Measurements from ENCODE around the gene GRIN1.

Gene GRIN1

DNA sequence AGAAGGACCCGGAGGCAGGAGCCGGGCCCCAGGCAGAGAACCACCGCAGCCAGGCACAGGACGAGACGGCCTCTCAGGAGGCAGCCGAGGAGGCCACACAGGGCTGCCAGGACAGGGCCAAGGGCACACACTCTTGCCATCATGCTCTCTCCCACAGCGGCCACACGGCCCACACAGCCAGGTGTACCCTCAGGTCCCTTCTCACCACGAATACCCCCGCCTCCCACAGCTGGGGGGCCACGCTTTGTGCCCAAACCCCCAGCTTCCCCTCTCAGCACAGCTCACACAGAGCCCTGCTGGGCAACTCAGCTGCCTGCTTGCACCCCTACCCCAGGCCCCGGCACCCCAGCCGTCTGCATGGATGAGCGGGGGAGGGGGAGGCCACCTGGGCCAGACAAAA, 54.8 kb downstream of the GRIN1 start:
- Histone ChIP-seq H3K36me3 (ENCODE audit: control insufficient read depth, insufficient read depth, low read length) (peaks cover 14% of the 10 kb centered on the region), H3K4me3 (ENCODE audit: low read depth, low read length) (no peak overlapping the region), H3K9ac (ENCODE audit: low read depth, low read length) (no peak overlapping the region), H3K27me3 (ENCODE audit: control insufficient read depth, insufficient read depth, low read length) (no peaks in the 10 kb centered on the region), H3K4me1 (ENCODE audit: control insufficient read depth, insufficient read depth, low read length) (peaks cover 4% of the 10 kb centered on the region), H3K9me3 (ENCODE audit: control insufficient read depth, insufficient read depth, low read length) (no peaks in the 10 kb centered on the region)

GRCh38 chr9:137194388-137194787, 55.4 kb downstream of the GRIN1 start:
- Histone ChIP-seq H3K27me3 (ENCODE audit: control insufficient read depth, insufficient read depth, low read length) (no peaks in the 10 kb centered on the region), H3K36me3 (ENCODE audit: control insufficient read depth, insufficient read depth, low read length) (peaks cover 14% of the 10 kb centered on the region), H3K4me3 (ENCODE audit: low read depth, low read length) (no peak overlapping the region), H3K9me3 (ENCODE audit: control insufficient read depth, insufficient read depth, low read length) (no peaks in the 10 kb centered on the region), H3K9ac (ENCODE audit: low read depth, low read length) (no peak overlapping the region), H3K4me1 (ENCODE audit: control insufficient read depth, insufficient read depth, low read length) (peaks cover 4% of the 10 kb centered on the region)

DNA sequence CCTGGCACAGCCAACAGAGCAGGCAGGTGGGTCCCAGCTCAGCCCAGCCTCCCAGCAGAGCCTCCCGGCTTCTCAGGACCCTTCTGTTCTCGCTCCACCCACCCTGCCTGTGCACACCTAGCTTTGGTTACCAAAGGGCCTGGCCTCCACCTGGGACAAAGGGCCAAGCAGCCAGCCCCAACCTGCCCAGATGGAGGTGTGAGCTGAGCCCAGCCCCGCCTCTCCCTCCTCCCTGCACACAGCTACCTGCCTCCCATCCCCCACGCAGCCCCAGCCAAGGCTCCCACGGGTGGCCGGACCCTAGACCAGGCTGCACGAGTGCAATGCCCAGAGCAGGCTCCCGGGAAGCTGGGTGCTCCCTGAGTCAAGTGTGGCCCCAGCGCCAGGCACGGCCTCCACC, 56.0 kb downstream of the GRIN1 start:
- no peaks in the 10 kb centered on the region for H3K9me3 ChIP-seq (ENCODE audit: control insufficient read depth, insufficient read depth, low read length)
- H3K36me3 ChIP-seq (ENCODE audit: control insufficient read depth, insufficient read depth, low read length), result peaks cover 14% of the 10 kb centered on the region
- peak overlapping the region; percentile 37 for H3K9ac ChIP-seq (ENCODE audit: low read depth, low read length)
- no peaks in the 10 kb centered on the region for H3K27me3 ChIP-seq (ENCODE audit: control insufficient read depth, insufficient read depth, low read length)
- H3K4me1 ChIP-seq (ENCODE audit: control insufficient read depth, insufficient read depth, low read length), result peaks cover 2% of the 10 kb centered on the region
- H3K4me3 ChIP-seq (ENCODE audit: low read depth, low read length), result no peak overlapping the region

DNA sequence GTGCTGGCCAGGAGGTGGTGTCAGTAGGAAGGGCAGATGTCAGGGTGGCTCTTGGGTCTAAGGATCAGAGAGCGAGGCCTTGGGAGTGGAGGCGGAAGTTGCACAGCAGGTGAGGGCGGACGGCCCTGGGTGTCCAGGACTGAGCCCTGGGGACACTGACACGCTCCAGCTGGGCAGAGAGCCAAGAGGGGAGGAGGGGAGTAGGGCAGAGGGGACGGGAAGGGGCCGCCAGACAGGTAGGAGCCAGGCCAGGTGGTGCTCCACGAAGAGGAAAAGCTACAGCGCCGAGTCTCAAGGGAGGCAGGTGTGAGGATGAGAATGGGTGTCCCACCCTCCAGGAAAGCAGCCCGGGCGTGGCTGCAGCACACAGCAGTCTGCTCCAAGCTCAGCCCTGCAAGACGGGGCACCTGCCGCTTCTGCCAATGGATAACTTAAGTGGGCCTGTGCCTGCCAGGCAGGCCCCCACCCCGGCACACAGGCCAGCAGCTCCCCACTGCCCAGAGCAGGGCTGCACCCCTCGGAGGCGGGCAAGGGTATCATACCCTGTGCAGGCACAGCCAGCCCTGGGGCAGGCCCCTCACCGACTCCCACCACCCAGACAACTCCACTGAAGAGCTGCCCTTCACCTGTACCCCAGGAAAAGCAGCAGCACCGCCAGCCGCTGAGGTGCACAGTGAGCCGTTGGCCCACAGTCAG, 56.7 kb downstream of the GRIN1 start:
- Histone ChIP-seq H3K36me3 (ENCODE audit: control insufficient read depth, insufficient read depth, low read length) (peaks cover 12% of the 10 kb centered on the region), H3K27me3 (ENCODE audit: control insufficient read depth, insufficient read depth, low read length) (no peaks in the 10 kb centered on the region), H3K4me1 (ENCODE audit: control insufficient read depth, insufficient read depth, low read length) (peaks cover 2% of the 10 kb centered on the region), H3K9me3 (ENCODE audit: control insufficient read depth, insufficient read depth, low read length) (no peaks in the 10 kb centered on the region), H3K4me3 (ENCODE audit: low read depth, low read length) (no peak overlapping the region), H3K9ac (ENCODE audit: low read depth, low read length) (no peak overlapping the region)

GRCh38 chr9:137198051-137198901, 59.3 kb downstream of the GRIN1 start:
- H3K36me3 ChIP-seq (ENCODE audit: control insufficient read depth, insufficient read depth, low read length), result no peaks in the 10 kb centered on the region
- H3K27me3 ChIP-seq (ENCODE audit: control insufficient read depth, insufficient read depth, low read length), result no peaks in the 10 kb centered on the region
- no peaks in the 10 kb centered on the region for H3K9me3 ChIP-seq (ENCODE audit: control insufficient read depth, insufficient read depth, low read length)
- no peak overlapping the region for H3K4me3 ChIP-seq (ENCODE audit: low read depth, low read length)
- H3K4me1 ChIP-seq (ENCODE audit: control insufficient read depth, insufficient read depth, low read length), result peaks cover 2% of the 10 kb centered on the region
- H3K9ac ChIP-seq (ENCODE audit: low read depth, low read length), result no peak overlapping the region

GRCh38 chr9:137198902-137199283, 59.9 kb downstream of the GRIN1 start:
- Histone ChIP-seq H3K4me1 (ENCODE audit: control insufficient read depth, insufficient read depth, low read length) (peaks cover 2% of the 10 kb centered on the region), H3K36me3 (ENCODE audit: control insufficient read depth, insufficient read depth, low read length) (no peaks in the 10 kb centered on the region), H3K9ac (ENCODE audit: low read depth, low read length) (no peak overlapping the region), H3K4me3 (ENCODE audit: low read depth, low read length) (no peak overlapping the region), H3K27me3 (ENCODE audit: control insufficient read depth, insufficient read depth, low read length) (no peaks in the 10 kb centered on the region), H3K9me3 (ENCODE audit: control insufficient read depth, insufficient read depth, low read length) (no peaks in the 10 kb centered on the region)

- Histone ChIP-seq H3K9me3 (ENCODE audit: control insufficient read depth, insufficient read depth, low read length) (no peaks in the 10 kb centered on the region), H3K27me3 (ENCODE audit: control insufficient read depth, insufficient read depth, low read length) (no peaks in the 10 kb centered on the region), H3K9ac (ENCODE audit: low read depth, low read length) (no peak overlapping the region), H3K36me3 (ENCODE audit: control insufficient read depth, insufficient read depth, low read length) (no peaks in the 10 kb centered on the region), H3K4me1 (ENCODE audit: control insufficient read depth, insufficient read depth, low read length) (peaks cover 5% of the 10 kb centered on the region), H3K4me3 (ENCODE audit: low read depth, low read length) (peak overlapping the region; percentile 41)
Measured at GRCh38 chr9:137199411-137200121, 60.6 kb downstream of the GRIN1 start.

DNA sequence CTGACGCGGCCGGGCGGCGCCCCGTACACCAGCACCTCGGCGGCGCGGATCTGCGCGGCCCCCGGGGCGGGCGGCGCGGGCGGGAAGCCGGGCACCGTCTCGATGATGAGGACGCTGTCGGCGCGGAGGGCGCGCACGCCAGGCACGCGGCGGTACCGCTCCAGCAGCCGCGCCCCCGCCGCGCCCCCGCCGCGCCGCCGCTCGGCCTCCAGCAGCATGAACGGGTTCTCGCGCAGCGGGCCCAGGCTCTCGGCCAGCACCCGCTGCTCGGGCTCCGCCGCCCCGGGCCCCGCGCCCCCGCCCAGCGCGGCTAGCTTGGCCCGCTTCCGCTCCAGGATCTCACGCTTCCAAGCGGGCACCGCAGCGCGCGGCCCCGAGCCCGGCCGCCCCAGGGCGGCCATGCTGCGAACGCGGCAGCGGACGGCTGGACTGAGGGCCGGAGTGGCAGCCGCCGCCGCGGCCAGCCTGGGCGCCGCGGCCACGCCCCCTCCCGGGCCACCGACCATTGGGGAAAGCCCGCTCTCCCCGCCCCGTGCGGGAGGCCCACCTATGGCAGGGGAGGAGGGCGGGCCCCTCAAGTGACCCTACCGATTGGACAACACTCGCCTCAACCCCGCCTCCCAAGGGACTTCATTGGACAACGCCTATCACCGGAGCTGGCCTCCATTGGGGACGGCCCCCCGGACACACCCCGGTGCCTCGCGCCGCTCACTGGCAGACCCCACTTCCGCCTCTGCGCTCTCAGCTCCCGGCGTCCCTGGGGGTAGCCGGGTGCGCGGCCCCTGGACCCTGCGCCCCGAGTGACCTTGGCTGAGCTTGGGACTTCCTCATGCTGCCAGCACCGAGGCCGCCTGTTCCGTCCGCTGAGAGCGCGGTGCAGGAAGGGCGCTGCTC, 61.6 kb downstream of the GRIN1 start, which contains the start of gene TPRN:
TSS of gene TPRN (minus strand) at position 431 of the 894 bp plus-strand sequence. CDS start at position 401, 30 bp downstream.
- H3K4me1 ChIP-seq (ENCODE audit: control insufficient read depth, insufficient read depth, low read length), result peaks cover 3% of the 10 kb centered on the region
- H3K27me3 ChIP-seq (ENCODE audit: control insufficient read depth, insufficient read depth, low read length), result no peaks in the 10 kb centered on the region
- H3K9ac ChIP-seq (ENCODE audit: low read depth, low read length), result peak within 1 kb of the TSS; percentile 85
- peak within 1 kb of the TSS; percentile 79 for H3K4me3 ChIP-seq (ENCODE audit: low read depth, low read length)
- H3K9me3 ChIP-seq (ENCODE audit: control insufficient read depth, insufficient read depth, low read length), result no peaks in the 10 kb centered on the region
- no peaks in the 10 kb centered on the region for H3K36me3 ChIP-seq (ENCODE audit: control insufficient read depth, insufficient read depth, low read length)

DNA sequence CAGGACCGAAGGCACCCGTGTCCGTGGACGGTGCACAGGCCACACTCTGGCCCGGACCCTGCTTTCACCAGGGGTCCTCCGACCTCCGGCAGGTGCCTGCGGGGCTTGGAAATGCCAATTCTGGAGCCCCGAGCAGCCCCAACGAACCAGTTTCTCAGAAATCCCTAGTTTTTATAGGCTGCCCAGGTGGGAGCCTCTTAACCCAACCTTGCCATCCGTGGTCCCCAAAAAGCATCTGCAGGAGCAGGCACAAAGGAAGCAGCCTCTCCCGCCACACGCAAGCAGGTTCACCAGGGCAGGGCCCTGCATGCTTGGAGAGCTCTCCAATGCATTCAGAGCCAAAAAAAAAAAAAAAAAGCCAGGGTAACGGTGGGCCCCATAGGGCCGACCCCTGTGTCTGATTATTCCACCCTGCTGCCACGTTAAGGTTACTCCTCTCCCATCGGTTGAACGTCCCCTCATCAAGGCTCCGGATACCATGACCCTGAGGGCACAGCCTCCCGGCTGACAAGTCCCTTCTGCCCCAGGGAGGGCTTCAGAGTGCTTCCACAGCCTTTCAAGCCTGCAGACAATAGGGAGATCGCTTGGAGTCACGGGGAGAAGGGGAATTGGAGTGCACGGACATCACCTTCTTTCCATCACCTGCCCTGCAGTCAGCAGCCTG, 62.4 kb downstream of the GRIN1 start:
- Histone ChIP-seq H3K36me3 (ENCODE audit: control insufficient read depth, insufficient read depth, low read length) (no peaks in the 10 kb centered on the region), H3K4me1 (ENCODE audit: control insufficient read depth, insufficient read depth, low read length) (peaks cover 3% of the 10 kb centered on the region), H3K9me3 (ENCODE audit: control insufficient read depth, insufficient read depth, low read length) (no peaks in the 10 kb centered on the region), H3K9ac (ENCODE audit: low read depth, low read length) (peak overlapping the region; percentile 85), H3K4me3 (ENCODE audit: low read depth, low read length) (peak overlapping the region; percentile 79), H3K27me3 (ENCODE audit: control insufficient read depth, insufficient read depth, low read length) (no peaks in the 10 kb centered on the region)

- peaks cover 3% of the 10 kb centered on the region for H3K4me1 ChIP-seq (ENCODE audit: control insufficient read depth, insufficient read depth, low read length)
- H3K9ac ChIP-seq (ENCODE audit: low read depth, low read length), result no peak overlapping the region
- H3K4me3 ChIP-seq (ENCODE audit: low read depth, low read length), result no peak overlapping the region
Measured at GRCh38 chr9:137202966-137203365, 64.0 kb downstream of the GRIN1 start.

More at GRCh38 chr9:137202966-137203365, 64.0 kb downstream of the GRIN1 start:
- H3K36me3 ChIP-seq (ENCODE audit: control insufficient read depth, insufficient read depth, low read length), result peaks cover 4% of the 10 kb centered on the region
- H3K27me3 ChIP-seq (ENCODE audit: control insufficient read depth, insufficient read depth, low read length), result no peaks in the 10 kb centered on the region
- no peaks in the 10 kb centered on the region for H3K9me3 ChIP-seq (ENCODE audit: control insufficient read depth, insufficient read depth, low read length)
